Mucosa of descending colon (tissue), 3 donors: ENCODE measurements around the gene MAN1C1. TPM values are rescaled to one million over a fixed set of nuclear protein-coding genes. Genes with fewer than 3 reads are reported as not detected.

Experiments
- ATAC-seq: fragments of 200-7000 bp; cut with Tn5 transposase; one replicate; pipeline ENCODE4 v1.9.1; 2020; ENCODE audit warnings: mild to moderate bottlenecking, moderate library complexity
- DNase-seq, 3 donors: peaks; one replicate each; pipeline ENCODE4 v3.0.0-alpha.2; 2020
- H3K36me3 ChIP-seq: fragments of 200-600 bp; one replicate; pipeline ENCODE4 v1.8.0; 2021; ENCODE audit warnings: low read depth, mild to moderate bottlenecking
- H3K4me1 ChIP-seq: fragments of 200-600 bp; one replicate; pipeline ENCODE4 v1.8.0; 2021; ENCODE audit warnings: low read depth, mild to moderate bottlenecking
- H3K4me3 ChIP-seq: fragments of 200-600 bp; one replicate; pipeline ENCODE4 v1.8.0; 2021; ENCODE audit warnings: mild to moderate bottlenecking
- H3K9me3 ChIP-seq: fragments of 200-600 bp; one replicate; pipeline ENCODE4 v1.8.0; 2021; ENCODE audit warnings: mild to moderate bottlenecking
- CTCF ChIP-seq: fragments of 200-600 bp; IDR thresholded peaks from one replicate; pipeline ENCODE4 v1.8.0; 2022; ENCODE audit warnings: antibody characterized with exemption, mild to moderate bottlenecking
- intact Hi-C, 2 donors: fragments of 100-400 bp; cut with DNase I in 1 of 2; cut with micrococcal nuclease in 1 of 2; formaldehyde crosslinking; loops; one replicate each; pipeline versions ENCODE4 v1.11.0 to v1.11.1; 2022; cut with DNase I, micrococcal nuclease
- total RNA-seq, 3 donors: library from RNA; stranded (reverse); fragmentation: NEBNext Ultra II Directional in 2 of 3; extraction: Animal tissue kit (Norgen Biotek cat#: 25700) in 2 of 3; gene quantifications; one replicate each; pipeline versions ENCODE4 v1.2.1 to v1.2.4, GENCODE V29; 2021 to 2023
- donor health status: DM: no; HTN: no; CAD: no; lungs with moderate emphysema.
- donor health status: DM: no; HTN: no; CAD: no.
- donor health status: DM: no; HTN: yes; CAD: no.

Gene MAN1C1
- total RNA-seq, 3 donors from 2014 or later: 2.5 to 22.0 (median 6.1) TPM

GRCh38 chr1:25782608-25783201 lies 166.1 kb downstream of the MAN1C1 start:
- ATAC-seq (peak; percentile 61), DNase-seq (no peak)
- no peak overlapping the region for H3K4me3 ChIP-seq
- intact Hi-C loops: no loop called here
- no peaks in the 10 kb centered on the region for H3K9me3 ChIP-seq
- H3K4me1 ChIP-seq: no peaks in the 10 kb centered on the region
- no peak for TF ChIP-seq CTCF
- no peaks in the 10 kb centered on the region for H3K36me3 ChIP-seq

- intact Hi-C loops: no loop called here
- no peaks in the 10 kb centered on the region for H3K4me1 ChIP-seq
- ATAC-seq (no peak), DNase-seq (no peak)
- no peaks in the 10 kb centered on the region for H3K36me3 ChIP-seq
- TF ChIP-seq CTCF: no peak
- H3K4me3 ChIP-seq: no peak overlapping the region
- H3K9me3 ChIP-seq: no peaks in the 10 kb centered on the region
Observed at GRCh38 chr1:25784575-25785051, 168.0 kb downstream of the MAN1C1 start.

- DNase-seq (no peak), ATAC-seq (peak; percentile 51)
- no peaks in the 10 kb centered on the region for H3K36me3 ChIP-seq
- no peak overlapping the region for H3K4me3 ChIP-seq
- no peaks in the 10 kb centered on the region for H3K4me1 ChIP-seq
- no peaks in the 10 kb centered on the region for H3K9me3 ChIP-seq
- TF ChIP-seq CTCF: no peak
- intact Hi-C loops: no loop called here
Observed at GRCh38 chr1:25785333-25786067, 168.9 kb downstream of the MAN1C1 start.

GRCh38 chr1:25786887-25787759 lies 170.5 kb downstream of the MAN1C1 start:
- ATAC-seq (no peak), DNase-seq (no peak)
- Histone ChIP-seq H3K4me1 (no peaks in the 10 kb centered on the region), H3K4me3 (no peak overlapping the region), H3K36me3 (no peaks in the 10 kb centered on the region), H3K9me3 (no peaks in the 10 kb centered on the region)
- intact Hi-C loops: no loop called here
- no peak for TF ChIP-seq CTCF

- intact Hi-C loops: no loop called here
- ATAC-seq: no peak
Observed at GRCh38 chr1:25787760-25788166, 171.2 kb downstream of the MAN1C1 start.

More at GRCh38 chr1:25787760-25788166, 171.2 kb downstream of the MAN1C1 start:
- Histone ChIP-seq H3K4me1 (no peaks in the 10 kb centered on the region), H3K9me3 (no peaks in the 10 kb centered on the region), H3K4me3 (no peak overlapping the region), H3K36me3 (no peaks in the 10 kb centered on the region)
- DNase-seq: no peak
- TF ChIP-seq CTCF: no peak
